ENCODE results near the gene OR56B1. TPM values are rescaled to one million over a fixed set of nuclear protein-coding genes. Genes with fewer than 3 reads are reported as not detected.

The OR56B1 gene
- total RNA-seq, 2 experiments from 2014 or later, result 0.31 to 0.40 TPM

- Mint-ChIP-seq H3K4me1 (no peaks in the 10 kb centered on the region), H3K36me3 (ENCODE audit: low read depth) (no peaks in the 10 kb centered on the region), H3K27me3 (peaks cover 8% of the 10 kb centered on the region), H3K27ac (no peak overlapping the region), H3K9me3 (peaks cover 4% of the 10 kb centered on the region), H3K4me3 (no peak overlapping the region)
- no peak for DNase-seq
- ChIA-PET POLR2A (no interaction called here), CTCF (no interaction called here)
These were observed 2.2 kb downstream of the OR56B1 start for GRCh38 chr11:5738431-5738830.

GRCh38 chr11:5746614-5747013 is 10.4 kb downstream of the OR56B1 start:
- Mint-ChIP-seq H3K27ac (no peak overlapping the region), H3K4me1 (no peaks in the 10 kb centered on the region), H3K4me3 (no peak overlapping the region), H3K36me3 (ENCODE audit: low read depth) (no peaks in the 10 kb centered on the region), H3K9me3 (peaks cover 4% of the 10 kb centered on the region), H3K27me3 (peaks cover 16% of the 10 kb centered on the region)
- CTCF ChIA-PET, result no interaction called here
- no peak for DNase-seq
- POLR2A ChIA-PET, result no interaction called here

- Mint-ChIP-seq H3K36me3 (ENCODE audit: low read depth) (no peaks in the 10 kb centered on the region), H3K9me3 (no peaks in the 10 kb centered on the region), H3K4me1 (no peaks in the 10 kb centered on the region), H3K27me3 (peaks cover 4% of the 10 kb centered on the region), H3K4me3 (no peak overlapping the region), H3K27ac (no peak overlapping the region)
- DNase-seq, result no peak
- ChIA-PET CTCF (no interaction called here), POLR2A (no interaction called here)
These were observed 13.6 kb downstream of the OR56B1 start for GRCh38 chr11:5749836-5750235.

GRCh38 chr11:5753943-5754342 is 17.7 kb downstream of the OR56B1 start, which contains the start of gene OR52N4:
Gene OR52N4, plus strand, starts transcription at chr11:5754243. Its CDS starts 498 bp downstream, at chr11:5754741.
- DNase-seq, result no peak
- Mint-ChIP-seq H3K9me3 (no peaks in the 10 kb centered on the region), H3K36me3 (ENCODE audit: low read depth) (no peaks in the 10 kb centered on the region), H3K27ac (no peak within 1 kb of the TSS), H3K4me1 (no peaks in the 10 kb centered on the region), H3K27me3 (peaks cover 12% of the 10 kb centered on the region), H3K4me3 (no peak within 1 kb of the TSS)
- POLR2A ChIA-PET, result no interaction called here
- CTCF ChIA-PET, result no interaction called here

GRCh38 chr11:5767056-5767455 is 30.8 kb downstream of the OR56B1 start:
- H3K27me3 Mint-ChIP-seq, result no peaks in the 10 kb centered on the region
- CTCF ChIA-PET, result no interaction called here

GRCh38 chr11:5783255-5783654 is 47.0 kb downstream of the OR56B1 start, which contains the start of gene OR52N5:
Gene OR52N5, minus strand, starts transcription at chr11:5783355. Its CDS starts 4,721 bp downstream, at chr11:5778634.
- H3K4me1 Mint-ChIP-seq, result no peaks in the 10 kb centered on the region
- no peak within 1 kb of the TSS for H3K27ac Mint-ChIP-seq
- no peak for DNase-seq
- POLR2A ChIA-PET, result no interaction called here
- CTCF ChIA-PET, result no interaction called here
- H3K4me3 Mint-ChIP-seq, result no peak within 1 kb of the TSS
- H3K36me3 Mint-ChIP-seq (ENCODE audit: low read depth), result no peaks in the 10 kb centered on the region
- peaks cover 2% of the 10 kb centered on the region for H3K27me3 Mint-ChIP-seq
- no peaks in the 10 kb centered on the region for H3K9me3 Mint-ChIP-seq

More at GRCh38 chr11:5767056-5767455, 30.8 kb downstream of the OR56B1 start:
- Mint-ChIP-seq H3K4me1 (no peaks in the 10 kb centered on the region), H3K36me3 (ENCODE audit: low read depth) (no peaks in the 10 kb centered on the region), H3K4me3 (no peak overlapping the region), H3K27ac (no peak overlapping the region), H3K9me3 (no peaks in the 10 kb centered on the region)
- no peak for DNase-seq
- POLR2A ChIA-PET, result no interaction called here

Other genes starting within 250 kb of the OR56B1 start
- gene OR52D1, start 247.8 kb upstream of the OR56B1 start, total RNA-seq, result not detected
- not detected for gene UBQLN3, start 226.5 kb upstream of the OR56B1 start, total RNA-seq
- under 1 TPM; 0.25 to 0.45 TPM for gene UBQLNL, start 219.7 kb upstream of the OR56B1 start, total RNA-seq
- gene OR52H1, start 187.9 kb upstream of the OR56B1 start, total RNA-seq, result under 1 TPM in 1 of 2 experiments, not detected in 1; 0.37 TPM
- gene OR52B6, start 155.6 kb upstream of the OR56B1 start, total RNA-seq, result not detected
- under 1 TPM; 0.07 to 0.37 TPM for gene TRIM6, start 139.8 kb upstream of the OR56B1 start, total RNA-seq
- gene TRIM34, start 111.4 kb upstream of the OR56B1 start, total RNA-seq, result 10 to 100 TPM; 12.7 to 13.9 TPM
- gene TRIM5, start 51.4 kb upstream of the OR56B1 start, total RNA-seq, result 10 to 100 TPM; 26.2 to 31.1 TPM
- 100 to 1,000 TPM; 317 to 367 TPM for gene TRIM22, start 46.7 kb upstream of the OR56B1 start, total RNA-seq
- 1 to 10 TPM in 1 of 2 experiments, under 1 TPM in 1; 0.89 to 1.1 TPM for gene OR52N4, start 17.8 kb downstream of the OR56B1 start, total RNA-seq
- gene OR52N5, start 46.9 kb downstream of the OR56B1 start, total RNA-seq, result not detected
- gene OR52N1, start 54.8 kb downstream of the OR56B1 start, total RNA-seq, result not detected
- not detected for gene OR52N2, start 72.5 kb downstream of the OR56B1 start, total RNA-seq
- not detected for gene OR52E6, start 105.4 kb downstream of the OR56B1 start, total RNA-seq
- gene OR52E8, start 121.2 kb downstream of the OR56B1 start, total RNA-seq, result not detected
- gene OR52E4, start 144.2 kb downstream of the OR56B1 start, total RNA-seq, result not detected
- not detected for gene OR52E5, start 156.8 kb downstream of the OR56B1 start, total RNA-seq
- not detected for gene OR56A3, start 205.8 kb downstream of the OR56B1 start, total RNA-seq
- gene OR56A5, start 232.0 kb downstream of the OR56B1 start, total RNA-seq, result not detected

Data from activated CD4-positive, alpha-beta T cell treated with anti-CD3 and anti-CD28 coated beads, Interleukin-2, amount 10 ng/mL, durations not matched to agents 7 days and 5 days (primary cell).